ENCODE data around the gene CTSL.

CTSL gene

GRCh38 chr9:87699835-87700234, 26.1 kb upstream of the CTSL start:
- POLR2A ChIA-PET = no interaction called here
- DNase-seq (ENCODE audit: extremely low spot score) = no peak
- CTCF ChIA-PET = no interaction called here
- no peak for TF ChIP-seq CTCF (IDR thresholded peaks at IDR 0.05; ENCODE audit: control extremely low read depth, extremely low read depth, low read depth, missing control alignments)

GRCh38 chr9:87701491-87701890, 24.4 kb upstream of the CTSL start:
- no peak for TF ChIP-seq CTCF (IDR thresholded peaks at IDR 0.05; ENCODE audit: control extremely low read depth, extremely low read depth, low read depth, missing control alignments)
- ChIA-PET CTCF (interaction anchor here (2.2 kb wide), 1 partner anchor 17 kb away, joined by 8 read pairs; no protein-coding TSS in a partner anchor), POLR2A (no interaction called here)
- DNase-seq (ENCODE audit: extremely low spot score) = no peak

GRCh38 chr9:87701931-87702421, 23.9 kb upstream of the CTSL start:
- ChIA-PET CTCF (interaction anchor here (1.2 to 2.2 kb wide), 2 partner anchors 12 to 18 kb away, joined by 3 to 8 read pairs; no protein-coding TSS in a partner anchor), POLR2A (no interaction called here)
- DNase-seq (ENCODE audit: extremely low spot score) = no peak
- no peak for TF ChIP-seq CTCF (IDR thresholded peaks at IDR 0.05; ENCODE audit: control extremely low read depth, extremely low read depth, low read depth, missing control alignments)

- no peak for DNase-seq (ENCODE audit: extremely low spot score)
- POLR2A ChIA-PET = no interaction called here
- CTCF ChIA-PET = interaction anchor here (1.2 to 2.2 kb wide), 2 partner anchors 11 to 19 kb away, joined by 3 to 8 read pairs; no protein-coding TSS in a partner anchor
- no peak for TF ChIP-seq CTCF (IDR thresholded peaks at IDR 0.05; ENCODE audit: control extremely low read depth, extremely low read depth, low read depth, missing control alignments)
Measured at GRCh38 chr9:87702921-87703320, 23.0 kb upstream of the CTSL start.

GRCh38 chr9:87703636-87704276, 22.2 kb upstream of the CTSL start:
- CTCF ChIA-PET = no interaction called here
- no peak for DNase-seq (ENCODE audit: extremely low spot score)

GRCh38 chr9:87704342-87704741, 21.6 kb upstream of the CTSL start:
- ChIA-PET POLR2A (no interaction called here), CTCF (no interaction called here)
- DNase-seq (ENCODE audit: extremely low spot score) = no peak
- TF ChIP-seq CTCF (IDR thresholded peaks at IDR 0.05; ENCODE audit: control extremely low read depth, extremely low read depth, low read depth, missing control alignments) = no peak

More at GRCh38 chr9:87703636-87704276, 22.2 kb upstream of the CTSL start:
- POLR2A ChIA-PET = no interaction called here
- TF ChIP-seq CTCF (IDR thresholded peaks at IDR 0.05; ENCODE audit: control extremely low read depth, extremely low read depth, low read depth, missing control alignments) = no peak

All from GM10248 (cell line).